Measurements from ENCODE around the gene PDXP. TPM values are rescaled to one million over a fixed set of nuclear protein-coding genes. Genes with fewer than 3 reads are reported as not detected.

The PDXP gene
- total RNA-seq, 2 donors from 2014 or later, result 38.0 to 43.2 TPM

DNA sequence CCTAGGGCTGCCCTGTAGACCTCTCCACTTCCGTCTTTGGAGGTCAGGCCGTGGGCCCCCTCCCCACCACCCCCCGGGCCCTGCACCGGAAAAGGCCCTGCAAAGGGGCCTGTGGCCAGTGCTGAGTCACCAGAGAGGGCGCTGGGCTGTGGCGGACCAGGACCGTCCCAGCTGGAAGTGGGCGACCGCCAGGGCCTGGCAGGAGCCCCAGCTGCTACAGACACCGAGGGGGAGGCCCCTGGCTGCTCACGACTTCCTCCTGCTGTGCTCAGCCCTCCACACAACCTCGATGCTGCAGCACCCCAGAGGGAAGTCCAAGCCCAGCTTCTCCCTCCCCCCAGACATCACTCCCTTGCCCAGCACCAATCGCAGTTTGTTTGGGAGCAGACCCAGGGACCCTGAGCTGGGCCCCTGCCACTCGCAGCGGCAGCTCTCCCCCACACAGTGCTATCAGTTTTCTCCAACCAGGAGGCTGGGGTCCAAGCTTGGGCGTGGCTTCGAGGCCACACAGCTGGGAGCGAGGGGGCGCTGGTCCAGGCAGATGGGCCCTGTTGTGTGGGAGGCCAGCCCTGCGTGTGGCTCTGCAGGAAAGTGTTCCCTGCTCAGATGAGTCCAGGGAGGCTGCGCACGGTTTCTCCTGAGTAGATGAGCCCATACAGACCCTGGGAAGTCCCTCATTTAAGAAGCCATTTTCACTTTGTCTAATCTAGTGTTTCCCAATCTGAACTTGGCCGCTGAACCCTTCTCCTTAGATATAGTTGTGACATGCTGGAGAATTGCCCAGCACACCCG is 24.7 kb upstream of the PDXP start:
- no peaks in the 10 kb centered on the region for H3K9me3 Mint-ChIP-seq
- ATAC-seq (replicated peaks), result peak; percentile 80
- H3K36me3 Mint-ChIP-seq (ENCODE audit: low read depth), result peaks cover 22% of the 10 kb centered on the region
- H3K4me1 Mint-ChIP-seq, result peaks cover 33% of the 10 kb centered on the region
- H3K4me3 Mint-ChIP-seq, result peak overlapping the region; percentile 87
- H3K27me3 Mint-ChIP-seq, result no peaks in the 10 kb centered on the region
- peak overlapping the region; percentile 95 for H3K27ac Mint-ChIP-seq

DNA sequence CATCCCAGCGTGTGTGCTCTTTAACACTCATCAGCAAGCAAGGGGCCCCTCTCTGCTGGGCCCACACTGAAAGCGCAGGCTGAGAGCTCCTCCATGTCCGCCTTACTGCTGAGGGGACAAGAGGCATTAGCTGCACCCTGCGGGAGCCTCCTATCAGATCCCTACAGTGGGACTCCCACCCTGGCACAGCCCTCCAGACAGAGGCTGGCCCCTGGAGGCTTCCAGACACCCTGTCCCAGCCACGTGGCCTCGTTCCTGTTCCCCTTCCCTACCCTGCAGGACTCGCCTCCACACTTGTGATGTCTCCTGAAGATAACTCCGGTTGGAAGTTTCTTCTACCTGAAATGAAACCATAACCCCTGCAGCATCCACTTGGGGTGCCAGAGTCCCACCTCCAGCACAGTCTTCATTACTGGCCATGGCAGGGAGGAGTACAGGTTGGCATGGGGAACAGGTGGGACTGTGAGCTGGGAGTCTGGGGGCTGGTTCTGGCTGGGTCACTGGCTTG is 24.1 kb upstream of the PDXP start:
- Mint-ChIP-seq H3K4me3 (peak overlapping the region; percentile 87), H3K27me3 (no peaks in the 10 kb centered on the region), H3K9me3 (no peaks in the 10 kb centered on the region), H3K4me1 (peaks cover 34% of the 10 kb centered on the region), H3K36me3 (ENCODE audit: low read depth) (peaks cover 24% of the 10 kb centered on the region), H3K27ac (peak overlapping the region; percentile 95)
- ATAC-seq (replicated peaks), result no peak

DNA sequence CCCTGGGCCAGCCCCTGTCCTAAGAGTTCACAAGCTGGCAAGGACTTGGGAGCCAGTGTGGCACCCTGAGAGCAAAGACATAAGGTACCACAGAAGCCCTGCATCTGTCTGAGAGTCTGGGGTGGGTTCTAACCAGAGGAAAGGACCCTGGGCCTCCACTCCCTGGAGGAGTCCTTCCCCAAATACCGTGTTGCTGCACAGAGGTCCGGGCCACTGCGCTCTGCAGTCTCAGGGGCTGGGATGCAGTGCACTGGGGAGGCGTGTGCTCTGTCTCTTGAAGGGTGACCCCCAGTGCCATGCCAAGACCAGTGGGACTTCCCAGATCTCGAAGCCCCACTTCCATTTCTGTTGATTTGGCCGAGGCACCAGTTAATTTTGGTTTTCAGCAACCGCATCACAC is 23.4 kb upstream of the PDXP start:
- H3K4me3 Mint-ChIP-seq, result peak overlapping the region; percentile 87
- peaks cover 34% of the 10 kb centered on the region for H3K4me1 Mint-ChIP-seq

GRCh38 chr22:37636186-37636948 is 22.2 kb upstream of the PDXP start:
- H3K4me3 Mint-ChIP-seq, result peak overlapping the region; percentile 87
- ATAC-seq (replicated peaks), result no peak
- peaks cover 36% of the 10 kb centered on the region for H3K36me3 Mint-ChIP-seq (ENCODE audit: low read depth)
- peaks cover 34% of the 10 kb centered on the region for H3K4me1 Mint-ChIP-seq
- H3K27me3 Mint-ChIP-seq, result no peaks in the 10 kb centered on the region
- no peaks in the 10 kb centered on the region for H3K9me3 Mint-ChIP-seq
- H3K27ac Mint-ChIP-seq, result peak overlapping the region; percentile 78

More for the DNA sequence above, 23.4 kb upstream of the PDXP start:
- ATAC-seq (replicated peaks), result no peak
- Mint-ChIP-seq H3K27me3 (no peaks in the 10 kb centered on the region), H3K27ac (peak overlapping the region; percentile 95), H3K9me3 (no peaks in the 10 kb centered on the region), H3K36me3 (ENCODE audit: low read depth) (peaks cover 26% of the 10 kb centered on the region)

DNA sequence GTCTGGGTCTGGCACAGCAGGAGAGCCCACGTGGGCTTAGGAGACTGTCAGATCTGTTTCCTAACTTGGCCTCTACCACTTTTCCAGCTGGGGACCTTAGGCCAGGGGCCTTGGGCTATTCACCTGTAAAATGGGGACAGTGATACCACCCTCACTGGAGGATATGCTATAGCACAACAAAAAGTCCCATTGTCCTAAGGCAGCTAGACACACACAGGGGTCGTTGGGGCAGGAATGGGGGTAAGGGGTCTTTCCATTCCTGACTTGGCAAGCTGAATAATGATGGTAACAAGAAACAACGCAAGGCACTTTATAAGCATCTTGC is 21.6 kb upstream of the PDXP start:
- Mint-ChIP-seq H3K4me3 (peak overlapping the region; percentile 87), H3K9me3 (no peaks in the 10 kb centered on the region), H3K27me3 (no peaks in the 10 kb centered on the region), H3K4me1 (peaks cover 34% of the 10 kb centered on the region), H3K36me3 (ENCODE audit: low read depth) (peaks cover 39% of the 10 kb centered on the region), H3K27ac (peak overlapping the region; percentile 78)
- no peak for ATAC-seq (replicated peaks)

- ATAC-seq (replicated peaks), result peak; percentile 16
- Mint-ChIP-seq H3K4me3 (peak overlapping the region; percentile 87), H3K27me3 (no peaks in the 10 kb centered on the region), H3K9me3 (no peaks in the 10 kb centered on the region), H3K36me3 (ENCODE audit: low read depth) (peaks cover 46% of the 10 kb centered on the region), H3K4me1 (peaks cover 35% of the 10 kb centered on the region), H3K27ac (peak overlapping the region; percentile 92)
Observed at GRCh38 chr22:37638391-37639069, 20.0 kb upstream of the PDXP start.

- Mint-ChIP-seq H3K27me3 (no peaks in the 10 kb centered on the region), H3K4me1 (peaks cover 30% of the 10 kb centered on the region), H3K4me3 (peak within 1 kb of the TSS; percentile 87), H3K36me3 (ENCODE audit: low read depth) (peaks cover 47% of the 10 kb centered on the region), H3K9me3 (no peaks in the 10 kb centered on the region), H3K27ac (peak within 1 kb of the TSS; percentile 94)
- peak; percentile 52 for ATAC-seq (replicated peaks)
Observed at GRCh38 chr22:37639070-37639760, 19.3 kb upstream of the PDXP start, which contains the start of gene SH3BP1. Gene SH3BP1 (plus strand): TSS chr22:37639669. CDS start chr22:37639788, 119 bp downstream.

DNA sequence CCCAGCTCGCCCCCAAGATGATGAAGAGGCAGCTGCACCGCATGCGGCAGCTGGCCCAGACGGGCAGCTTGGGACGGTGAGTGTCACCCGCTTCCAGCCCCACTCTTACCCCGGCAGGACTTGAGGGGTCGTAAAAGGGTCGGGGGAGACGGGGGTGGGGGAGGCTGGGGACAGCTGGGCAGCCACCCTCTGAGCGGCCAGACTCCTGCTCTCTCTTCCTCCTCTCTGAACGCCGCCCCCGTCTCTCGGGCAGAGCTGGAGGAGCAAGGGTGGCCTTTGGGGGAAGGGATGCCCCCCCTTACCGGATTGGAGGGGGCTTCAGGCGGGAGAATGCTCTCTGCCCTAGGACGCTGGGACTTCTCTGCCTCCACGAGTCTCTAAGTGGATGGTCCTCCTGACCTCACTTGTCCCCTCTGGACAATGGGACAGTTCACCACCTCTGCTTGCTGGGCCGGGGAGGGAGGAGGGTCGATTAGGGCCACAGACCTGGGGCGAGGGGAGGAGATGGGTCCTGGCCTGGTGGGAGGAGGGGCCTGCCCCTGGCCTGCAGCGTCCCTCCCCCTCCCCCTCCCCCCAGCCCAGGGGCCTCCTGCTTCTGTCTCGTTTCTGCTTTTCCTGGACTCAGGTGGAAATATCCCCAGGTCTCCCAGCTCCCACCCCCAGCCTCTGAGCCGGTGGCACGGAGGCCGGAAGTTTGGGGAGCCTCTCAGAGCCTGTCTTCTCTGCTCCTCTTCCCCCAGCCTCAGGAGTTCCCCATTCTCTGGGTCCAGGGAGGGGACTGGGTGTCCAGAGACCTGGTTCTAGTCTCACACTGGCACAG is 18.5 kb upstream of the PDXP start:
- no peaks in the 10 kb centered on the region for H3K9me3 Mint-ChIP-seq
- peaks cover 23% of the 10 kb centered on the region for H3K4me1 Mint-ChIP-seq
- H3K27ac Mint-ChIP-seq, result peak overlapping the region; percentile 94
- ATAC-seq (replicated peaks), result peak; percentile 30
- H3K4me3 Mint-ChIP-seq, result peak overlapping the region; percentile 87
- peaks cover 55% of the 10 kb centered on the region for H3K36me3 Mint-ChIP-seq (ENCODE audit: low read depth)
- no peaks in the 10 kb centered on the region for H3K27me3 Mint-ChIP-seq

GRCh38 chr22:37640591-37641560 is 17.6 kb upstream of the PDXP start:
- peak overlapping the region; percentile 94 for H3K27ac Mint-ChIP-seq
- peak overlapping the region; percentile 87 for H3K4me3 Mint-ChIP-seq
- peaks cover 64% of the 10 kb centered on the region for H3K36me3 Mint-ChIP-seq (ENCODE audit: low read depth)
- H3K9me3 Mint-ChIP-seq, result no peaks in the 10 kb centered on the region
- H3K4me1 Mint-ChIP-seq, result peaks cover 23% of the 10 kb centered on the region
- H3K27me3 Mint-ChIP-seq, result no peaks in the 10 kb centered on the region
- ATAC-seq (replicated peaks), result peak; percentile 1

- H3K9me3 Mint-ChIP-seq, result no peaks in the 10 kb centered on the region
Observed at GRCh38 chr22:37641561-37641949, 17.0 kb upstream of the PDXP start.

DNA sequence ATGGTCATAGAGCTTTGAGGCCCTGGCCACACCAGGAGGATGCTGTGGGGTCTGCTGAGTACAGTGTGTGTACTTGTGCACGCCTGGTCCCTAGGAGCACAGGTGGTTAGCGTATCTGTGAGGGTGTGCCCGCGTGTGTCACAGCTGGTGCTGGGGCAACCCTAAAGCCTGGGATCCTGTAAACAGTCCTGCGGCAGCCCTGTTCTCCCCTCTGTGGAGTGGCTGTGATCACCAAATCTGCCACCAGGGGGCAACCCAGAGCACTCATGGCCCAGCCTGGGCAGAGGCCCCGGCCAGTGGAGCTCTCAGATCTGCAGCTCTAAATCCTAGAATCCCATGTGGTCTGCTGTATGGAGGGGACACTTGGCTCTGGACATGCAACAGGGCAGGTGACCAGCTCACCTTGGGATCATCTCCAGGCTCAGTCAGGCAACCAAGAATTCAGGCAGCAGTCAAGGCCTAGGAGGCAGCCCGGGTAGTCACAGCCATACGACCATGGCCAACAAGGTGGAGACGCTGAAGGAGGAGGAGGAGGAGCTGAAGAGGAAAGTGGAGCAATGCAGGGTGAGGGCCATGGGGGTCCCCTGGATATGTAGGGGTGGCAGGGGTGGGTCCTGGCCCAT is 15.2 kb upstream of the PDXP start:
- Mint-ChIP-seq H3K4me1 (peaks cover 12% of the 10 kb centered on the region), H3K4me3 (peak overlapping the region; percentile 87), H3K9me3 (no peaks in the 10 kb centered on the region), H3K27ac (peak overlapping the region; percentile 70), H3K36me3 (ENCODE audit: low read depth) (peaks cover 88% of the 10 kb centered on the region), H3K27me3 (no peaks in the 10 kb centered on the region)
- peak; percentile 77 for ATAC-seq (replicated peaks)

More at GRCh38 chr22:37641561-37641949, 17.0 kb upstream of the PDXP start:
- Mint-ChIP-seq H3K27me3 (no peaks in the 10 kb centered on the region), H3K27ac (no peak overlapping the region), H3K4me1 (peaks cover 20% of the 10 kb centered on the region), H3K36me3 (ENCODE audit: low read depth) (peaks cover 71% of the 10 kb centered on the region), H3K4me3 (peak overlapping the region; percentile 87)
- no peak for ATAC-seq (replicated peaks)

DNA sequence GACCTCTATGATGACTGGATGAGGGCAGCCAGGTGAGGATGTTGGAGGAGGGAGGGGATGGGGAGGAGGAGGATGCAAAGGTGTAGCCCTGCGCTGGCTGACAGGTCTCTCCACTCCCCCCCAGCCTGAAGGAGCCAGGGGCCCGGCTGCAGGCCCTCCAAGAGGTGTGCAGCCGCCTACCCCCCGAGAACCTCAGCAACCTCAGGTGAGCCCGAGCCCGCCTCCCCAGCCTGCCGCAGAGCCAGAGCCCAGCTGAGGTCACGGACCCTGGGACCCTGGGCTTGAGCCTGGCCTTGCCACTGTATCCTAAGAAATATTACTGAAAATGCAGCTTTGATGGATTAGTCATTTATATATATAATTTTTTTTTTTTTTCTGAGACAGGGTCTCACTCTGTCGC is 11.2 kb upstream of the PDXP start:
- no peak for ATAC-seq (replicated peaks)
- H3K27me3 Mint-ChIP-seq, result no peaks in the 10 kb centered on the region
- H3K36me3 Mint-ChIP-seq (ENCODE audit: low read depth), result peaks cover 99% of the 10 kb centered on the region
- H3K4me3 Mint-ChIP-seq, result no peak overlapping the region
- peaks cover 6% of the 10 kb centered on the region for H3K4me1 Mint-ChIP-seq
- no peak overlapping the region for H3K27ac Mint-ChIP-seq
- H3K9me3 Mint-ChIP-seq, result no peaks in the 10 kb centered on the region

Data from activated T-helper 17 cell treated with anti-CD3 and anti-CD28 coated beads, Interleukin-2, amount 50 U/mL, for 72 hours (primary cell).